ENCODE results near the gene KRTAP22-1. TPM values are rescaled to one million over a fixed set of nuclear protein-coding genes. Genes with fewer than 3 reads are reported as not detected.

Gene KRTAP22-1
- total and polyA plus RNA-seq, 2 of the 8 experiments (the other 6 are each of a cell fraction or from before 2014, with no cell fraction given) = not detected

DNA sequence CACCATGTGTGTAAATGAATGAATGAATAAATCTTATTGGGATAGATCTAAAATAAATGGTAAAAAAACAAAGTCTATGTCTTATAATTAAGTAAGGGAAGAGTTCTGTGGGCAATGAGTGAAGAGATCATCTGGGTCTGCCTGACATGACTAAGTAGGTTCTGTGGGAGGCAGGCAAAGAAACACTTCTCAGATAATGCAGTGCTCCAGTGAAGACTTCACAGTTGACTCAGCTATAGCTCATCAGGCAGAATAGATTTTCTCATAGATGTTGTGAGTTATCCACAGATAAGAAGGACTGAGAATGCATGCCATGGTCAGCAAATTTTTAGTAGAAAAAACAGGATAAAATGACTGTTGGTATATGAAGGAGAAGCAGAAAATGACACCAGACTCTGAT lies 23.1 kb upstream of the KRTAP22-1 start (continued):
- no peak for TF ChIP-seq KDM4A (IDR thresholded peaks at IDR 0.05; ENCODE audit: low read depth, low read length, severe bottlenecking)
- no peak for TF ChIP-seq BACH1 (IDR thresholded peaks at IDR 0.05; ENCODE audit: low read length)
- TF ChIP-seq KDM1A (IDR thresholded peaks at IDR 0.05; ENCODE audit: borderline replicate concordance, low read length) = no peak
- no peak for TF ChIP-seq CBX5 (IDR thresholded peaks at IDR 0.05; ENCODE audit: low read depth, low read length)

Data from H1 (cell line).